ENCODE data around the gene TMED9.

Gene TMED9

DNA sequence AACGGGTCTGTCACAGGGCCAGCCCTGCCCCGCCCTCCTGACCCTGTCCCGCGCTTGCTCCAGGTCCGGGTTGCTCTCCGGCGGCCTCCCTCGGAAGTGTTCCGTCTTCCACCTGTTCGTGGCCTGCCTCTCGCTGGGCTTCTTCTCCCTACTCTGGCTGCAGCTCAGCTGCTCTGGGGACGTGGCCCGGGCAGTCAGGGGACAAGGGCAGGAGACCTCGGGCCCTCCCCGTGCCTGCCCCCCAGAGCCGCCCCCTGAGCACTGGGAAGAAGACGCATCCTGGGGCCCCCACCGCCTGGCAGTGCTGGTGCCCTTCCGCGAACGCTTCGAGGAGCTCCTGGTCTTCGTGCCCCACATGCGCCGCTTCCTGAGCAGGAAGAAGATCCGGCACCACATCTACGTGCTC is 12.1 kb downstream of the TMED9 start:
- Histone ChIP-seq H2AFZ (ENCODE audit: low read depth, low read length) (no peak overlapping the region), H3K9me3 (ENCODE audit: low read length) (no peaks in the 10 kb centered on the region), H3K4me1 (ENCODE audit: insufficient read depth, low read length) (peaks cover 23% of the 10 kb centered on the region), H3K4me3 (ENCODE audit: low read length) (no peak overlapping the region), H3K27me3 (ENCODE audit: insufficient read depth, low read length) (no peaks in the 10 kb centered on the region), H3K36me3 (ENCODE audit: insufficient read depth, low read length) (no peaks in the 10 kb centered on the region)

DNA sequence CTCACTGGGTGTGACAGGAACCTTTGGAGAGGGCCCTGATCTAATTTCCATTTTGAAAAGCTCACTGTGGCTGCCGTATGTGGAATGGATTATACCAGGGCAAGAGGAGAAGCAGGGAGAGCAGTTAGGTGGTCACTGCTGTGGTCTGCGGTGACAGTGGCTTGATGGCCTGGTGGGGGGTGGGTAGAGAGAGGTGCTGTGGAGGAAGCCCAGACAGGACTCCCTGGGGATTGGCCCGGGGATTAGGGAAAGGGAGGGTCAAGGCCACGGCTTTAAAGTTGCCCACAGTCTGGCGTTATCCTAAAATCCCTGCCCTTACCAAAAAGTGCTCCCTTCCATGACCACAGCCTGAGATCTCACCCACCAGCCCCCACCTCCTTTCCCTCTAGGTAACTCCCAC is 12.7 kb downstream of the TMED9 start:
- Histone ChIP-seq H2AFZ (ENCODE audit: low read depth, low read length) (no peak overlapping the region), H3K4me1 (ENCODE audit: insufficient read depth, low read length) (peaks cover 23% of the 10 kb centered on the region), H3K4me3 (ENCODE audit: low read length) (no peak overlapping the region), H3K9me3 (ENCODE audit: low read length) (no peaks in the 10 kb centered on the region), H3K27me3 (ENCODE audit: insufficient read depth, low read length) (no peaks in the 10 kb centered on the region), H3K36me3 (ENCODE audit: insufficient read depth, low read length) (peaks cover 4% of the 10 kb centered on the region)

DNA sequence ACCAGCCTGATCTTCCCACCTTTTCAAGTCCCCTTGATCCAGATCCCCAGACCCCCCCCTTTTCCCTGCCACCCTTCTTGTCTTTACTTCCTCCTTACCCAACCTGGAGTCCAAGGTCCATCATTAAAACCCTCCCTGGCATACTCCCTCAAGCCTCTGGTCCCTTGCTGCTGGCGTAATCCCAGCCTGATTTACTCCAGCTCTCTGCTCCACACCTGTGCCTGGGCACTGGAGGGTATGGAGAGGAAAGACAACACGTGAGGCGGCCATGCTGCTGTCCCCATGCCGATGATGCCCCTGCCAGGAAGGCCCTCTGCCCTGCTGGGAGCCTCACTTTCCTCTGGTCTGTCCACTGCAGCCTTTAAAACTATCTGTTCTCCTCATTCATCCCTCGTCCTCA is 13.1 kb downstream of the TMED9 start:
- Histone ChIP-seq H3K9me3 (ENCODE audit: low read length) (no peaks in the 10 kb centered on the region), H3K27me3 (ENCODE audit: insufficient read depth, low read length) (no peaks in the 10 kb centered on the region), H2AFZ (ENCODE audit: low read depth, low read length) (no peak overlapping the region), H3K4me1 (ENCODE audit: insufficient read depth, low read length) (peaks cover 23% of the 10 kb centered on the region), H3K36me3 (ENCODE audit: insufficient read depth, low read length) (peaks cover 8% of the 10 kb centered on the region), H3K4me3 (ENCODE audit: low read length) (no peak overlapping the region)

DNA sequence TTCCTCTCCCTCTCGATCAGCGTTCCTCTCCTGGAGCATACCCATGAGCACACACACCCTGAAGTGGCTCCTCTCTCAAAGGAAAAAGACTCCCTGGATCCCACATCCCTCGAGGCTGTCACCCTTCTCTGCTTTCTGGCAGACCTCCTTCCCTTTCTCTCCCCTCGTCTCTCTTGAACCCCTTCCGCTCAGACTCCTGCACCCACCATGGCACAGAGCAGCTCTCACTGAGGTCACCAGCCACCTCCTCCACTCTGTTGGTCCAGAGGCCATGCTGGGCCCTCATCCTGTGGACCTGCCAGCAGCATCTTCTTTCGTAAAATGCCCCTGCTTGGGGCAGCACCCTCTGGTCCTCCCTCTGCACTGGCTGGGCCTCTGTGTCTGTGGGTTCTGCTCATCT is 13.7 kb downstream of the TMED9 start:
- Histone ChIP-seq H3K4me1 (ENCODE audit: insufficient read depth, low read length) (peaks cover 21% of the 10 kb centered on the region), H3K27me3 (ENCODE audit: insufficient read depth, low read length) (no peaks in the 10 kb centered on the region), H3K4me3 (ENCODE audit: low read length) (no peak overlapping the region), H3K36me3 (ENCODE audit: insufficient read depth, low read length) (peaks cover 8% of the 10 kb centered on the region), H3K9me3 (ENCODE audit: low read length) (no peaks in the 10 kb centered on the region), H2AFZ (ENCODE audit: low read depth, low read length) (no peak overlapping the region)

DNA sequence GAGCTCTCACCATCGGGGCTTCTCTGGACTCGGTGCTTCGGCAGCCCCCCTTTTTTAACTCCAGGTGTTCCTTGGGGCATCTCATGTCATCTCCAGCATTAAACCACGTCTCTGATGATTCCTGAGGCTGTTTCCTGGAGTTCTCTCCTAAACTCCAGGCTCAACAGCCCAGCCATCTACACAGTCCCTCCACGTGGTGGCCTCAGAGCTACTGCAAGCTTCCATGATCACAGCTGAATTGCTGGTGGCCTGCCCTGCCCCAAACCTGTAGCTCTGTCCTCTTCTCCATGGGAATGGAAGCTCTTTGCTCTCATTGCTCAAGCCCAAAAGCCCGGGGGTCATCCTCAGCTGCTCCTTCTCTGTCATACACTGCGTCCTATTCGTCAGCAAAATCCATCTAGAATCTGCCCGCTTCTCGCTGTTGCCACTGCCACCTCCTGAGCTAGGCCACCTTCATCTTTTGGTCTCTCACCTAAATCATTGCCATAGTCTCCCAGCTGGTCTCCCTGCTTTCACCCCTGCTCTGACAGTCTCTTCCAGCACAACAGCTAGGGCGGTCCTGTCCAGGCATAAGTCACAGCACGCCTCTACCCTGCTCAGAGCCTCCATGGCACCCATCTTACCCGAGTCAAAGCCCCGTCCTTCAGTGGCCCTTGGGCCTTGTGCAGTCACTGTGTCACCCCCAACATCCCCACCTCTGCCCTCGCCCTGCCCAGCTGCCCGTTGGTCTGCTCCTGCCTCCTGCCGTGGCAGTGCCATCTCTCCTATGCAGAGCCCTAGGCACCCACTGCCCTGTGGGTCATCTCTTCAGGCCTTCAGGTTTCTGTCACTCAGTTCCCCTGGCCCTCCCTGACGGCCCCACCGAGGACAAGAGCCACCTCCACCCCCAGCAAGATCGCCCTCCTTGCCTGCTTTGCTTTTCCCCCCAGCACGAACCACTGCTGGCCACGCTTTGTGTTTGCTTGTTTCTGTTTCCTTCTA is 14.4 kb downstream of the TMED9 start:
- Histone ChIP-seq H3K9me3 (ENCODE audit: low read length) (no peaks in the 10 kb centered on the region), H3K27me3 (ENCODE audit: insufficient read depth, low read length) (no peaks in the 10 kb centered on the region), H3K36me3 (ENCODE audit: insufficient read depth, low read length) (peaks cover 8% of the 10 kb centered on the region)

DNA sequence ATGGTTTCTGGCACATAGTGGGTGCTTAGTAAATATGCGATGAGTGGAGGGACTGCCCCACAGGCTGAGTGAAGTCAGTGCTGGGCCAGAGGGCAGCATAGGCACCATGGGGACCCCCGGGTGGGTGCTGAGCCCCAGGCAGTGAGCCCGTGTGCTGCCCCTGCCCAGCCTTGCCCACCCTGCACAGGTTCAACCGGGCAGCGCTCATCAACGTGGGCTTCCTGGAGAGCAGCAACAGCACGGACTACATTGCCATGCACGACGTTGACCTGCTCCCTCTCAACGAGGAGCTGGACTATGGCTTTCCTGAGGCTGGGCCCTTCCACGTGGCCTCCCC is 15.1 kb downstream of the TMED9 start:
- Histone ChIP-seq H3K36me3 (ENCODE audit: insufficient read depth, low read length) (peaks cover 8% of the 10 kb centered on the region), H3K4me1 (ENCODE audit: insufficient read depth, low read length) (peaks cover 12% of the 10 kb centered on the region), H3K27me3 (ENCODE audit: insufficient read depth, low read length) (no peaks in the 10 kb centered on the region), H3K9me3 (ENCODE audit: low read length) (no peaks in the 10 kb centered on the region), H3K4me3 (ENCODE audit: low read length) (no peak overlapping the region), H2AFZ (ENCODE audit: low read depth, low read length) (no peak overlapping the region)

More for the DNA sequence above, 14.4 kb downstream of the TMED9 start:
- H2AFZ ChIP-seq (ENCODE audit: low read depth, low read length), result no peak overlapping the region
- peaks cover 14% of the 10 kb centered on the region for H3K4me1 ChIP-seq (ENCODE audit: insufficient read depth, low read length)
- no peak overlapping the region for H3K4me3 ChIP-seq (ENCODE audit: low read length)

DNA sequence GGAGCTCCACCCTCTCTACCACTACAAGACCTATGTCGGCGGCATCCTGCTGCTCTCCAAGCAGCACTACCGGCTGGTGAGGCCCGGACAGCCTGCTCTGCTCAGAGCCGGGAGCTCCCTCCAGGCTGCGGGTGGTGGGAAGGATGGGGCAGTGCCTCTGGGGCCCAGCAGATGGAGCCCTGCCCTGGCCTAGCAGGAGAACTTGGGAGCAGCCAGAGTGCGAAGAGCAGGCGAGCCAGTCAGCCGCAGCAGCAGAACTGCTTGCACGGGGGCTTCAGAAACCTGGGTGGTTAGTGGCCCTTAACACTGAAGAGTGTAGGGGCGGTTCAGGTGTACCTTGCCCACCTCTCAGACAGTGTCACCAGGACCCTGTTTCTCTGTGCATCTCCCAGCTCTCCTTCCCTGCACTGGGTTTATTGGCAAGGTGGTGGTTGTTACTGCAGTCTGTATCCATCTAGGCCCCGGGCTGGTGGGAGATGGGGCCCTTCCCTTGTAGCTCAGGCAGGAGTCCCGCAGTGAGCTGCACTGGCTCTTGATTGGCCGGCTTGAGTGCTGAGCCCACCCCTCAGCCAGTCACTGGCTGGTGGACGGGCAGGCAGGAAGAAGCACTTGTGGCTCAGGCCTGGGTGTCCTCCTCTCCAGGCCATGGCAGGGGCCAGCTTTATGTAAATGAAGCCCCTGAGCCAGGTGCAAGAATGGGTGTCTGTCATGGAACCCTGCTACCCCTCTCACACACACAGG is 15.6 kb downstream of the TMED9 start:
- no peaks in the 10 kb centered on the region for H3K27me3 ChIP-seq (ENCODE audit: insufficient read depth, low read length)
- H3K4me3 ChIP-seq (ENCODE audit: low read length), result no peak overlapping the region
- H3K36me3 ChIP-seq (ENCODE audit: insufficient read depth, low read length), result peaks cover 11% of the 10 kb centered on the region
- H3K9me3 ChIP-seq (ENCODE audit: low read length), result no peaks in the 10 kb centered on the region
- peaks cover 12% of the 10 kb centered on the region for H3K4me1 ChIP-seq (ENCODE audit: insufficient read depth, low read length)
- H2AFZ ChIP-seq (ENCODE audit: low read depth, low read length), result no peak overlapping the region

DNA sequence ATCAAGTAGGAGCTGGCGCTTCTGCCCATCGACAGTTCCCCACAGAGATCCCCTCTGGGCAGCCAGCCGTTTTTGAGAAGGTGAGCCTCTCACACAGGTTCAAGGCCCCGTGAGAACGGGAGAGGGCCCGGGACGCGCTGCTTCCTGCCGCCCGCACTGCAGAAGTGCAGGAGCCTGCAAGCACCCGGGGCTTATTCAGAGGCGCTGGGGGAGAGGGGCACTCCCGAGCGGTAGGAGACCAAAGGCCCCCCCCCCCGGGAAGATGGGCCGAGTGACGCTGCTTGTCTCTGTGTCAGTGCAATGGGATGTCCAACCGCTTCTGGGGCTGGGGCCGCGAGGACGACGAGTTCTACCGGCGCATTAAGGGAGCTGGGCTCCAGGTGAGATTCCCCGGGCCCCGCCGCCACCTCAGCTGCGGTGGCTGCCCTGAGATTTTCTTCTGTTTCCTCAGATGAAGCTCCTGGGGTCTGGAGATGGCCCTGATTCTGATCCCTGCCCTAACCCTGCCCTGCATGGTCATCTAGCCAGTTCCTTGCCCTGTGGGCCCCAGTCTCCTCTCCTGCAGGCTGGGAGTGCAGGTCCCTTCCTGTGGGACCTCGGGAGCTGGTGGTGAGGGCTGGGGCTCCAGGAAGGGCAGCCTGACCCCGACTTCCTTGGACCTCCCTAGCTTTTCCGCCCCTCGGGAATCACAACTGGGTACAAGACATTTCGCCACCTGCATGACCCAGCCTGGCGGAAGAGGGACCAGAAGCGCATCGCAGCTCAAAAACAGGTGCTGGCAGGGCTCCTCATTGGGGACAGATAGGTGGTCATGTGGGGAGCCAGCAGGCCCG is 16.5 kb downstream of the TMED9 start:
- Histone ChIP-seq H3K4me3 (ENCODE audit: low read length) (no peak overlapping the region), H3K27me3 (ENCODE audit: insufficient read depth, low read length) (no peaks in the 10 kb centered on the region), H3K9me3 (ENCODE audit: low read length) (no peaks in the 10 kb centered on the region), H3K36me3 (ENCODE audit: insufficient read depth, low read length) (peaks cover 16% of the 10 kb centered on the region), H2AFZ (ENCODE audit: low read depth, low read length) (no peak overlapping the region), H3K4me1 (ENCODE audit: insufficient read depth, low read length) (peaks cover 12% of the 10 kb centered on the region)

DNA sequence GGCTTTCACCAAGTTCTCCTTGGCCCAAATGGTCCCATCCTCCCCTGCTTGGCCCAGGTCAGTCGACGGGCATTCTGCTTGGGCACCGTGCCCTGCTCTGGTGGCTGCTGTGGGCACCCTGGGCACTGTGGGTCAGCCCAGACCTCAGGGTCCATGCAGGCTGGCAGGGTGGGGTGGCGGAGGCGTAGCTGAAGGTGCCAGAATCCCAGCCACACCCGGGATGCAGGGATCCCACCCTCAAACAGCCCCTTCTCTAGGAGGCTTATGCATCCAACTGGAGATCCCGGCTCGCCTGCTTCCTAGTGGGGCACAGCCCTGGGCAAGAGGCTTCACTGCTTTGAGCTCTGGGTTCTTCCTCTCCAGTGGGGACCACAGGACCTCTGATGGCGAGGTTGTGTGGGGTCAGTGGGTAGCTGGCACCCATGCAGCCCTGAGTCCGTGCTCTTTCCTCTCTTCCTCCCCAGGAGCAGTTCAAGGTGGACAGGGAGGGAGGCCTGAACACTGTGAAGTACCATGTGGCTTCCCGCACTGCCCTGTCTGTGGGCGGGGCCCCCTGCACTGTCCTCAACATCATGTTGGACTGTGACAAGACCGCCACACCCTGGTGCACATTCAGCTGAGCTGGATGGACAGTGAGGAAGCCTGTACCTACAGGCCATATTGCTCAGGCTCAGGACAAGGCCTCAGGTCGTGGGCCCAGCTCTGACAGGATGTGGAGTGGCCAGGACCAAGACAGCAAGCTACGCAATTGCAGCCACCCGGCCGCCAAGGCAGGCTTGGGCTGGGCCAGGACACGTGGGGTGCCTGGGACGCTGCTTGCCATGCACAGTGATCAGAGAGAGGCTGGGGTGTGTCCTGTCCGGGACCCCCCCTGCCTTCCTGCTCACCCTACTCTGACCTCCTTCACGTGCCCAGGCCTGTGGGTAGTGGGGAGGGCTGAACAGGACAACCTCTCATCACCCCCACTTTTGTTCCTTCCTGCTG is 17.4 kb downstream of the TMED9 start:
- Histone ChIP-seq H3K36me3 (ENCODE audit: insufficient read depth, low read length) (peaks cover 16% of the 10 kb centered on the region), H3K9me3 (ENCODE audit: low read length) (no peaks in the 10 kb centered on the region), H3K4me3 (ENCODE audit: low read length) (no peak overlapping the region), H3K27me3 (ENCODE audit: insufficient read depth, low read length) (no peaks in the 10 kb centered on the region), H3K4me1 (ENCODE audit: insufficient read depth, low read length) (peaks cover 12% of the 10 kb centered on the region), H2AFZ (ENCODE audit: low read depth, low read length) (no peak overlapping the region)

DNA sequence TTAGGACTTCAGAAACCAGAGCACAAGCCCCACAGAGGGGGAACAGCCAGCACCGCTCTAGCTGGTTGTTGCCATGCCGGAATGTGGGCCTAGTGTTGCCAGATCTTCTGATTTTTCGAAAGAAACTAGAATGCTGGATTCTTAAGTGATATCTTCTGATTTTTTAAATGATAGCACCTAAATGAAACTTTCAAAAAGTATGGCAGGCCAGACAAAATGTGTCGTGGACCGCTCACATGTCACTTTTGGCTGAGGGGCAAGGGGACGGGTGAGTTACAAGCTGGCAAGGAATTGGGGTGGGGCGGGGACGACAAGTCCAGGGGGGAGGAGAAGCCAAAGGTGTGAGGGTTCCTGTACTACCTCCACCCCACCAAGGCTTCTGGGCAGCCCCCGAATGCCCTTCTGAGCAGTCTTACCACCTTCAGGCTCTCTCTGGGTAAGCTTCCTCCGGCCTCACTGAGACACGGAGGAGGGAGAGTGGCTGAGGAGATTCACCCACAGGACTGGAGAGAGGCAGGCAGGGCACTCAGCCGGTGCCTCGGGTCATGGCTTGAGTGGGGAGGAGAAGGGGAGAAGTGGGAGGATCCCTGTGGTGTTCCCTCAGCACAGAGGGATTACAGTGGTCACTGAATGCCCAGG is 18.2 kb downstream of the TMED9 start:
- peaks cover 16% of the 10 kb centered on the region for H3K36me3 ChIP-seq (ENCODE audit: insufficient read depth, low read length)
- peaks cover 12% of the 10 kb centered on the region for H3K4me1 ChIP-seq (ENCODE audit: insufficient read depth, low read length)
- no peaks in the 10 kb centered on the region for H3K9me3 ChIP-seq (ENCODE audit: low read length)
- H2AFZ ChIP-seq (ENCODE audit: low read depth, low read length), result no peak overlapping the region
- no peaks in the 10 kb centered on the region for H3K27me3 ChIP-seq (ENCODE audit: insufficient read depth, low read length)
- no peak overlapping the region for H3K4me3 ChIP-seq (ENCODE audit: low read length)

DNA sequence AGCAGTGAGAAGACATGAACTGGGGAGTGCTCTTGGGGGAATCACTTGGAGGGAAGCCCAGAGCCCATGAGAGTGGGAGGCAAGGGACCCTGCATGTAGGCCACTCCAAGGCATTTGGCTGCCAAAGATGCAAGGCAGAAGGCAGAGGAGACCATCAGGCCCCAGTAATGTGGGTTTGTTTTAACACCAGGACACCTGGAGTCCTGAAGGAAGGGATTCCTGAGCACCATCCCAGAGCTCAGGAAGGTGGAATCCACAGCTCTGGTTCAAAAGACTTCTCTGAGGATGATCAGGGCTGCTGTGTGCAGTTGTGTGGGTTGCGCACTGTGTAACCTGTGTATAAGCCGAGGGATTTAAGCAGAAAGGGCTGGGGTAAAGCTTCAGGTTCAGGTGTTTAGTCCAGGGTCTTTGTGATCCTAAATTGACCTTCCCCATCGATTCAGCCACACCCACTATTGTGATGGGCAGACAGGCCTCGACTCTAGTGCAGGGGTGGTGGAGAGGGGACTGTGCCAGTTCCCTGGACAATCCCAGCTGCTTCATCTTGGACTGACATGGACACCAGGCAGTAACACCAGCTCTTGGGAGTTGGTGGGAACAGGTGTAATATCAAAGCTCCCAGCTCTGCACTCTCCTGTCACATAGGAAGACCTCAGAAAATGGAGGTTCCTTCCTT is 18.9 kb downstream of the TMED9 start:
- Histone ChIP-seq H3K36me3 (ENCODE audit: insufficient read depth, low read length) (peaks cover 19% of the 10 kb centered on the region), H3K4me3 (ENCODE audit: low read length) (no peak overlapping the region), H3K9me3 (ENCODE audit: low read length) (no peaks in the 10 kb centered on the region), H2AFZ (ENCODE audit: low read depth, low read length) (no peak overlapping the region), H3K27me3 (ENCODE audit: insufficient read depth, low read length) (no peaks in the 10 kb centered on the region), H3K4me1 (ENCODE audit: insufficient read depth, low read length) (peaks cover 12% of the 10 kb centered on the region)

All from neuron (in vitro differentiated cells).